Head of caudate nucleus (tissue), 42 donors: Measurements from ENCODE around the gene SYNDIG1.
A peak's percentile ranks its signal among the peaks of the same experiment; 100 is the strongest.

Experiments used
- DNase-seq, 42 donors: peaks; one replicate each; pipeline versions ENCODE4 v3.0.0 to v3.0.0-alpha.2; 2020 to 2021; ENCODE audit warnings: mixed read lengths in 7 of 42
- intact Hi-C: fragments of 100-400 bp; cut with DNase I; formaldehyde crosslinking; loops from one replicate; pipeline ENCODE4 v1.15.0; 2022

The SYNDIG1 gene

DNA sequence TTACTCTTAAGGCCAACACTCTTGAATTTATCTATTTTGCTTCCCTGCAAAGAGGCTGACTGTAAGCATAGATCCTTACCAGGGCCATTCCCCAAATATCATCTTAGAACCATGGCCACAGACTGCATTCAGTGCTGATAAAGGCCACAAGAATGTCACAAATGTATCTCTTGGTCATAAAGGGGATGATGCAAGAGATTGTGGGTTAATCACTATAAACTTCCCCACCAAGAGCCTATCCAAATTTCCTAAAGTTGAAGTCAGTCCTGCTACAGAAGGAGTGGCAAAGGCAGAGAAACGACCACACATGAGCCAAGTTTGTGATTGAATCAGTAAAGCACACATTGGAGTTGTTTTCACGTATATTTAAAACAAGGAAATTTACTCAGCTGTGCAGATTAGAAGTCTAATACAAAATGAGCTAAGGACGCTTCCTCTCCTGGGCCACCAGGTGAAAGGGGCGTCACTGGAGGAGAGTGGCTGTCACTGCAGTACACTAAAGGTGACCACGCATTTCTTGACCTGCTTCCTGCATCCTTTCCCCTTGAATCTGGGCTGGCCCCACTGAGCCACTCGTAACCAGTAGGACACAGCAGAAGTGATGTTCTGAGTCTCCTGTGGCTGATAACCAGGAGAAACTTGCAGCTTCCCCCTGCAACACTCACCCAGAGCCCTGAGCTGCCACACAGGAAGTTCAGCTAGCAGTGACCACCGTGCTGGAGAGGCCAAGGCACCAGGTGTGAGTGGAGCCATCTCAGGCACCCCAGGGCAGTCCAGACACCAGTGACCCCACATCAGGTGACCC lies 181.9 kb downstream of the SYNDIG1 start:
- intact Hi-C loops: no loop called here
- DNase-seq: peak in 4 of 42 donors; percentile 12 to 30 (median 20)

DNA sequence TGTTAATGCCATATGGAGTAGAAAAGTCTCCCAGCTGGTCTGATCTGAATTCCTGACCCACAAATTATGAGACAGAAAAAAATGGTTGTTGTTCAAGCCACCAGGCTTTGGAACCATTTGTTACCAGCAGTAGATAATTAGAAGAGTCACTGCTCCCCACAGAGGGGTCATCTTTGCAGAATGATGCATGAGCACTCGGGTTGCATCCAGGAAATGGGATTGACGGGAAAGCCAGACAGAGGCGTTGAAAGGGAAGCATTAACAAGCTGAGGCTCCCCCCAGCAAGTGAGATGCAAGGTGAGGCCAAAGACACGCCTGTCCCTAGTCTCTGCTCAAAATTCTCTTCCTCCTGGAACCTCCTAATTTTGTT lies 182.5 kb downstream of the SYNDIG1 start:
- peak in 1 of 42 donors; percentile 4 for DNase-seq
- intact Hi-C loops: no loop called here

DNA sequence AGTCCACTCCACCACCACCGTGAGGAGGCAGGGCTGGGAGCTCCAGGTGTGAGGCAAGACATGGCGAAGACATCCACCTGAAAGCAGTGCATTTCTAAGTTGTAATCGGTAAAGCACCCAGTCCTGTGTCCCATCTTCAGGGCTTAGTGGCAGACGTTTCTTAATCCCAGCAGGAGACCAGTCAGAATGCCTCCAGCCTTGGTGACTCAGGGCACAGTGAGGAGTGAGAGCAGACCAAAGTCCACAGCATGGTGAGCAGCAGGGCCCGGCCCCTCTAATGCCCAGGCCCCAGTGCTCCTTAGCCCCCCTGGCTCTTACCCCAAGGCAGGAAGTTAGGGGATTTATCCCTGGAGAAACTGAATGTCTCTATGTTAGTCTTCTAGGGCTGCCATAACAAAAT lies 183.9 kb downstream of the SYNDIG1 start:
- DNase-seq: peak in 1 of 42 donors; percentile 5
- intact Hi-C loops: no loop called here

DNA sequence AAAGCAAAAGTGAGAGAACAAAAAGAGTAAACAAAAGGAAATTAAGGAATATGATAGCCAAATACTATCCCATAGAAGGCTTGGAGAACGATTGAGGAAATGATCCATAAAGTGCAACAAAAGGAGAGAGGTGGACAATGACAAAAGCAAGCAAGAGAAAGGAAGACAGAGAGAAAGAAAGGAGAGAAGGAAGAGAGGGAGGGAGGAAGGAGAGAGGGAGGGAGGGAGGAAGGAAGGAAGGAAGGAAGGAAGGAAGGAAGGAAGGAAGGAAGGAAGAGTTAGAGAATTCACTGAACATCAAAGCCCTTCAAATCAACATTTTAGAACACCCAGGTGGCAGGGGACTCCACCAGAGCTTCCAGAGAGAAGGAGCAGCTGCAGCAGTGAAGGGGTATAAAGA lies 185.0 kb downstream of the SYNDIG1 start:
- intact Hi-C loops: no loop called here
- DNase-seq: no peak

DNA sequence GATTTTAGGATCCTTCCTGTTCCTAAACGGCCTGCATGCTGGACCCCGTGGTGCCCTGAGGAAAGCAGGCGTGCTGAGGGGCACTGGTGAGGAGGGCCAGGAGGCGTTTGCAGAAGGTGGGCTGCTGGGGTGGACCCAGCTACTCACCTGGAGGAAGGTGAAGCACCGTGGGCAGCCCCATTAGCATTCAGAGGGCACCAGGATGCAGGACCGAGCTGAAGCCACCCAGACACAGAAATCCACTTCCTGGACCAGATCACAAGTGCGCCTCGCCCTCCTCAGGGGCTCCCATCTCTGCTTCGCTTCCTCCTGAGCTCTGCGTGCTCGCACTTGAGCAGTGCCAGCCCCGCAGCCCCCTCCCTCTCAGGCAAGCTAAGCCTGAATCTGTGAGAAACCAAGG lies 187.0 kb downstream of the SYNDIG1 start:
- DNase-seq: peak in 1 of 42 donors; percentile 12
- intact Hi-C loops: no loop called here

DNA sequence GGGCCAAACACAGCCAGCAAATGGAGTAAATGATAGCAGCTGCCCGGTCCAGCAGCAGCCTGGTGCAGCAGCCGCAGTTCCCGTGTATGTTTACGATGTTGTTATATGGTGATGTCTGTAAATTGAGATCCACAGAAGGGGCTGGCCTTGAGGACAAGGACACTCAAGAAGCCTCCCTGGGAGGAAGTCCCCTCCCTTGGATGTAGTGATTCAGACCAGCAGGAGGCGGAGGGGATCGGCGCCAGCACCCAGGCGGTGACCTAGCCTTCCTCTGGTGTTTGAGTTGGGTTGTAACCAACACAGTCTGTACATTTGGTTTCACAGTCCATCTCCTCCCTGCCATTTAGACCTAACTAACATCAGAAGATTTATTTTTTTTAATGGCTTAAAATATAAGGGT lies 187.8 kb downstream of the SYNDIG1 start:
- peak in 1 of 42 donors; percentile 10 for DNase-seq
- intact Hi-C loops: no loop called here

DNA sequence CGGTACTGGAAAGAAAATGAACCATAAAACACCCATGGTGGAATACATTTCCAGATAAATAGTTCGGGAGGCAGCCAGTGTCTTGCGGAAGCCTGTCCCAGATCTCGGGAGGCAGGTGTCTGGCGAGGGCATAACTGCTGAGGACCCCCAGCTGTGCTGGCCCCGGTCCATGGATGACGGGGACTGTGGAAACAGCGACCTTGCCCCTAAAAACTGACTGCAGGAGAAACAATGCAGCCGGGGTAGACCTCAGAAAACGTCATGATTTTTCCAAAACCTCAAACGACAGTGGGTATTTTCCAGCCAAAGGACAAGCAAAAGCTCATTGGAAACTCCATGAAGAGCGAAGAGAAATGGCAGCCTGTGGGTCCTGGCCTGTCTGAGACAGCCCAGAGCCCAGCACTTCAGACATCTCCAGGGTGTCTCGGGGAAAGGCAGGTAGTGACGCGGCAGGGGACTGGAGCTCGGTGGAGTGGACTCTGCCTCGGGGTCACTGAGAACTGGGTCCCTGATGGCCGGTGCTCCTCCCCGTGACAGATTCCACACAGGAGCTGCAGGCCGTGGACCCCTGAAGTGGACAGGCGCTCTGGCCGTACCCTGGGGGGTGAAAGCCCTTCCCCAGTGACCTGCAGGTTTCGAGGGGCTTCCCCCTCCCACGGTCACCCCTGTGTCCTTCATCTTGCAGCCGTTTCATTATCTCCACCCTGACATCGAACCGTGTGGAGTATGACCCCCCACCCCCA lies 188.6 kb downstream of the SYNDIG1 start:
- peak in 1 of 42 donors; percentile 14 for DNase-seq
- intact Hi-C loops: no loop called here

DNA sequence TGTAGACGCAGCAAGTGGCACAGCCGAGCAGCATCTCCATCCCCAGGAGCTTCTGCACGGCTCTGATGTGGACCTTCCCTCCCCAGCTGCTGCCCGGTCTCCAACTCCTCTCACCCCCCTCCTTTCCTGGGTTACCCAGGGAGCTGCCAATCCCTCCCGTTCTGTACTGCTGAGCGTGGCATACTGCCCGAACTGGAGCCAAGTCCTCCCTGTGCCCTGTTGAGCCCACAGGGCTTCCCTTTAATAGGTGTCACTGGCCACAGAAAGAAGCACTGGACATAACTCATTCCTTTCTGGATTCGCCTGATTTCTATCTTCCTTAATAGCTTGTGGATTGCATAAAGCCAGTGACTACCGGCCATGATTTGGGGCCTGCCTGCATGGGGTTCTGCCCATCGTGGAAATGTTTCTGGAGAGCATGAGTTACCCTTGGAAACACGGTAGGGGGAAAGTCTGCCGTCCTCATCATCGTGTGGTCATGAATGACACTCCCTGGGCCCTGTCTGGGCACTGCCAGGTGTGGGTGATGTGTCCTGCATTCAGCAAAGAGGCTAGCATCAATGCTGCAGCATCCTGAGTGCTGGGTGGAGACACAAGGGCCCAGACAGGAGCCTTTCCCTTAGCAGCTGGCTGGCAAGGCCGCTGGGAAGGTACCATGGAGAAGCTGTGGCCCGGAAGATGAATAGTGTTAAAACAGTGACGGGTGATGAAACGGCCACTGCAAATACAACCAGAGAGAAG lies 189.7 kb downstream of the SYNDIG1 start:
- peak in 25 of 42 donors; percentile 19 to 78 (median 54) for DNase-seq
- intact Hi-C loops: no loop called here

DNA sequence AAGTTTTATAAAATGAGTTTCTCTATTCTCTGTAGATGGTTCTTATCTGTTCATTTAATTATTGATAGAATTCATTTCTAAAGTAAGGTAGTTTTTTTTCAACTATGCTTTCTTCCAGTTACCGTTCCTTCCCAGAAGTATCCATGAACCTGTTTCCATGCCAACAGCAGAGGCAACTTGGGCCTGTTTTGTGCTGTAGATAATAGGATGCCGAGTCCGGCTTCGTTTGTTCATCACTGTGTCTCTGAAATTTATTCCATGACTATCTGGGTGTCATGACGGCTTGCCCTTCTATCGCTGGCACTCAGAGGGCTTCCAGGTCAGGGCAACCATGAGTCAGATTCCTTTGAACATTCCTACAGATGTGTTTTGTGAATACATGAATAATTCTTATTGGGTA lies 190.4 kb downstream of the SYNDIG1 start:
- intact Hi-C loops: no loop called here

DNA sequence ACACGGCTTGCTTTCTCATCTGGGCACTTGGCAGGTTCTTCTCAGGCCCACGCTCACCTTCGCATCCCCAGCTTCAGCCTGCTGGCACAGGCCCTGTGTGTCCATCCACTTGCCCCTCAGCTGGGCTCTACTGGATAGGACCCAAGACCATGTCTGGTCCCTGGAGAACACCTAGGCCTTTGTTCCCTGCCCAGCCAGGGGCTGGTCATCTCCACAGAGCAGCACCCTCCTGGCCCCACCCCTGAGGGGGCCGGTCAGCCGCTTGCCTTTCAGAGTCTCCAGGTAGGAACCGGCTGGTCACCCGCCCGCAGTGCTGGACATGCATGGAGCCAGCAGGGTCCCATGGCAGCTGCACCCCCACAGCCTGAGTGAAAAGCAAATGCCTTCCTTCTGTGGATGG lies 191.2 kb downstream of the SYNDIG1 start:
- intact Hi-C loops: no loop called here
- DNase-seq: peak in 1 of 42 donors; percentile 10

More for the DNA sequence above, 190.4 kb downstream of the SYNDIG1 start:
- no peak for DNase-seq

DNA sequence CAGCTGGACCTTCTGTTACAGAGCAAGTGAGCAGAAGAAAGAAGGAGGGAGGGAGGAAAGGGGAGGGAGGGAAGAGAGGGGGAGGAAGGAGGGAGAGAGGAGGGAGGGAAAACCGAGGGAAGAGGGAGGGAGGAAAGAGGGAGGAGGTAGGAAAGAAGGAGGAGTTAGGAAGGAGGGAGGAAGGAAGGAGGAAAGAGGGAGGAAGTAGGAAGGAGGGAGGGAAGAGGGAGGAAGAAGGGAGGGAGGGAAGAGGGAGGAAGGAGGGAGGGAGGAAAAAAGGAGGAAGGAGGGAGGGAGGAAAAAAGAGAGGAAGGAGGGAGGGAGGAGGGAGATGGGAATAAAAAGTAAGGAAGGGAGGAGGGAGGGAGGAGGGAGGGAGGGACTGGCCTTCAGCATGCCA lies 191.8 kb downstream of the SYNDIG1 start:
- DNase-seq: no peak
- intact Hi-C loops: no loop called here

DNA sequence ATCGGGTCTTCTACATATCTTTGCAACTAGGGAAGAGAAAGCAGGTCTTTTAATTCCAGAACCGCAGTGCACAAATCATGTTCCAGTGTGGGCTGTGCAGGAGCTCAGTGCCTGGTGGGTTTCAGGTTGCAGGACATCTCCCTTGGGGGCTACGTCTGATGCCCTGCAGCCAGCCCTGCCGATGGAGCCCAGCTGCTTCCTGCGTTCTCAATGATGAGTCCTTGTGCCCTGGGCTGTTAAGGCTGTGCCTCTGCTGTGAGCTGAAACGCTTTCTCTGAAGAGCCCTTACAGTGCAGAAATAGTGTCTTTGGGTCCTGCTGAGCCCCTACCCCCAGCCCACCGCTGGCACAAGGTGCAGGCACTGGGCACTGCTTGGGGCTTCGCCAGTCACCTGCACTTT lies 192.9 kb downstream of the SYNDIG1 start:
- intact Hi-C loops: no loop called here
- peak in 3 of 42 donors; percentile 6 to 28 (median 12) for DNase-seq

DNA sequence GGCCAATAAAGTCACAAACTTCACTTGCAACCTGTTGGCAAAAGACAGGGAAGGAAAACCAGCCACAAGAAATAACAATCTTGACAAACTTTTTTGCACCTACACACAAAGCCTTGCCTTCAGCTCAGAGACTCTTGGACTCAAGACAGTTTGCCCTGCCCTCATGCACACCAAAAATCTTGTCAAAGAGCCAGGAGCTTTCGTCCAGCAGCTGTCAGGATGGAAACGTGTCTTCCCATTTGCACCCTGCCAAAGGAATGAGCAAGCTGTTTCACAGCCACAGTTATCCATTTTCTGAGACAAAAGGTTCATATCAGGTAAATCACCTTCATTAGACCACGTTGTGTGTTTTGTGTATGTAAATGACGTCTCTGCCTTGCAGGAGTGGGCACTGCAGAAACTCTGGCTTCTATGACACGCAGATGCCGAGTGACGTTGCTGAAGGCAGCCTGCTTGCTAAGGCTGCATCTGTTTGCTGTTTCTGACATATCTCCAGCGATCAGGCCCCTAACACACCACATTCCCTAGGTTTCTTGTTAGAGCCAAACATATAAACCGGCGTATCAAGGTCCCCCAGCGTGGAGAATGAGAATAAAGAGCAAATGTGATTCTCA lies 193.4 kb downstream of the SYNDIG1 start:
- intact Hi-C loops: no loop called here
- peak in 6 of 42 donors; percentile 5 to 36 (median 21) for DNase-seq

DNA sequence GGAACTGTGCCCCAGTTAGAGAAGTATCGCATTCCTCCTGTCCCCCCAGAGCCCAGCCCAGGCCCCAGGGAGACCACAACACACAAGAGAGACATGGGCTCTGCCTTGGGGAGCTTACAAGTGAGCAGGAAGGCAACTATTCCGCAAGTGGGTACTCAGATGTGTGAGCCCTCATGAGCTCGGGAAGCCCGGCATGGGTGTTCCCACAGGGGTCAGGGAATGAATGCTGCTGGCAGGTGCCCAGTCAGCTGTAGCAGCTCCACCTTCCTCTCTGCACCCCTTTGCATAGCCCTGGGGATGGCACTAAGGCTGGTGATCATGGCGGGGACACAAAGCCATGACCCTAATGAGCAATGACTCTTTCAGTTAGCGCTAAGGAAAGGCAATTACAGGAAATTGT lies 194.1 kb downstream of the SYNDIG1 start:
- intact Hi-C loops: no loop called here
- DNase-seq: peak in 7 of 42 donors; percentile 4 to 34 (median 10)

DNA sequence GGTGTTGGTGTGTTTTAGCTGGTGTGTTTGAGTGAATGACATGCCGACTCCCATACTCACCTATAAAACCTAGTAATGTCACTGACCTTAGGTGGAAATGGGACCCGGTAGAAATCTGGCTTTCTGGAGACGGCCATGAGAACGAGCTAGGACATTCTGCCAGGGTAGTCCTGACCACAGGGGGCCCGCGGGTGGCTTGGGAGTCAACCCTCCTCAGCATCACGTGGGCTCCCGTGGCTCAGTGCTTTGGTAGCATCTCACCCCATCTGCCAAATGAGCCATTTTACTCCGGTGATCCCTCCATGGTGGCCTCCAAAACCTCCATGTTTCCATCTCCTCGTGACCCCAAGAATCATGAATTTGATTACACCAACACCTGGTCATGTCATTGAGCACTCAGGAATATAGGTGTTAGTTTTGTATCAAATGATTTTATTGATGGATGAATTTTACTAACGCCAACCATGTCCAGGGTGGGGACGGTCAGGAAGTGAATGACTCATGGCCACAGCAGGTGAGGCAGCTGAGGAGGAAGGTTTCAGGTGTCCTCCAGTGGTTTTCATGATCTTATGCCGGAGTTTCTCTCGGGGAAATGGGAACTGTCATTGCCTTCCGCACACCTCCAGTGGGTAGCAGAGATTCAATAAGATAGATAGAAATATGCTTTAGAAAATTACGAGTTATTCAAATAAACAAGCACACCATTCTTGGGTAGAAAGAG lies 195.0 kb downstream of the SYNDIG1 start:
- peak in 9 of 42 donors; percentile 3 to 25 (median 6) for DNase-seq
- intact Hi-C loops: no loop called here

DNA sequence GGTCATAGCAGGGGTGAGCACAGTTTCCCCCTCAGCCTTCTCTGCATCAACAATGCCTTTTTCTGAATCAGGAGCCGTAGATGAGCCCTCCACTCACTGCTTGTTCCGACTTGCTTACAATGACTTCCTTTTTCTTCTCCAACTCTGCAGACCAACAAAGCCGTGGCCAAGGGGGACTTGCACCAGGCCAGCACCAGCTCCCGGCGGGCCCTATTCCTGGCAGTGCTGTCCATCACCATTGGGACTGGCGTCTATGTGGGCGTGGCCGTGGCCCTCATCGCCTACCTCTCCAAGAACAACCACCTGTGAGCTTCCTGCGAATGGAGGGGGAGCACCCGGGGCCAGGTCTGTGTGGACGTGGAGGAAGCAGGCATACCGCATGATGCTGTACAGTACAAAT lies 195.8 kb downstream of the SYNDIG1 start:
- intact Hi-C loops: no loop called here
- peak in 28 of 42 donors; percentile 11 to 71 (median 46) for DNase-seq

DNA sequence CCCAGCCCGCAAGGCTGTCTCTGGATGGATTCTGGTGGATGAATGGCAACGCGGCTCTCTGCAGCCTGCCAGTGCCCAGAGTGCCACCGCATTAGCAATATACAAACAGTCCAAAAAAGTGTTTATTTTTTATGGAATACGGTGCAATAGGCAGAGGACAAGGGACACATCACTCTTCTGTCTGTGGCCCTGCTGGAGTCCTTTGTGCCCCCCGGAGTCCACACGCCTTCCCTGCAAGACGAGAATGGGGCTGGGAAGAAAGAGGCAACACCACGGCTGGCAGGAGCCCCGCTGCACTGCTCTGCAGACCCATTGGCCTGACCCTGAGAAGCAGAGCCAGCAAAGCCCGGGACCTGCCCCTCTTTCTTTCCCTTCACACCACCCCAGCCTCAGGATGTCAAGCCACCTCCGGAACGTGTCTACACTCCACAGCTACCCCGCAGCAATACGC lies 196.3 kb downstream of the SYNDIG1 start:
- intact Hi-C loops: no loop called here
- peak in 12 of 42 donors; percentile 3 to 34 (median 9) for DNase-seq

DNA sequence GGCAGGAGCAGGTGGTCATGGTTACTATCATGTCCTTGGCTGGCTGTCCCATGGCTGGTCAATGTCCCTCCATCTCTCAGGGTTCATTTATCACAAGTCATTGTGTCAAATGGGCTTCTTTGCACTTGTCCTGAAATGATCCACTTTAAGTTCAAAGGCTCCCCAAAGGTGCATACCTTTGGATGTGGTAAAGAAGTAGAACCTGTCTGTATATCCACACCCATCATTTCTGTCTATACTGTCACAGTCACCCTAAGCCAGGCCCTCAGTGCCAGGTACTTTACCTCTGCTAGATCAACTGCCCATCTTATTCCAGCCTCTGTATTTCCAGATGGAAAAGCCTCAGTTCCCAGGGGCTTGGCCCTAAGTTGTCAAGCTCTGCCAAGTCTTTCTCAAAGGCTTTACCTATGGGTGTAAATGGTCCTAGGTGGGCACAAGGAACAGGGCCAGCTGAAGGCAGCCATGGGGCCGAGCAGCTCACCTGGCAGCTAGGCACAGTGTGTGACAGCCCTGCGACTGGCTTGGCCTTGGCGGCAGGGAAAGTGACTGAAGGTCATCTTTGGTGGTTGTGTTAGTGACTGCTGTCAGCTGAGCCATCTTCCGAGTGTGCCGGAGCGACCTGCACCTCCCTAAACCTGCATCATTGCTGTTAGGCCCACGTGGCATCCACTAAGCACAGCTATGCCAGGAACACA lies 198.4 kb downstream of the SYNDIG1 start:
- intact Hi-C loops: no loop called here
- peak in 6 of 42 donors; percentile 0 to 15 (median 8) for DNase-seq
